Measurements from ENCODE around the gene EXOC4. TPM values are rescaled to one million over a fixed set of nuclear protein-coding genes. Genes with fewer than 3 reads are reported as not detected.

EXOC4 gene
- total and polyA plus RNA-seq, 2 of the 13 experiments (the other 11 are each of a cell fraction or from before 2014, with no cell fraction given), result 22.5 to 39.0 TPM

DNA sequence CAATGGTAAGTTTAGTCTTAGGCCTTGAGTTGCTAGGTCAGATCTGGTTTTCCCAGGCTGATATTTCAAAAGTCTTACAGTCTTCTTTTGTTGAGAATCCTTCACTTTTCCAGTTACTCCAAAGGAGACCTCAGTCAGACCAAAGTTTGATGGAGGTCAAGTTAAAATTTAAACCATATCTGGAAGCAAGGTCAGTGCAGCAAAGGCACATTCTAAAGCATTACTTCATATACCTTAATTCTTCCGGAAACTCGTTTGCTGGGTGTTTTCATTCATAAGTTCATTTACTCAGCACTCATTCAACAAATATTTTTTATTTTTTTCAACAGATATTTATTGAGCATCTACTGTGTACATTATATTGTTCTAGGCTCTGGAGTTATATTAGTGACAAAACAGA, 471.3 kb downstream of the EXOC4 start (continued):
- TF ChIP-seq, protein P1, sequence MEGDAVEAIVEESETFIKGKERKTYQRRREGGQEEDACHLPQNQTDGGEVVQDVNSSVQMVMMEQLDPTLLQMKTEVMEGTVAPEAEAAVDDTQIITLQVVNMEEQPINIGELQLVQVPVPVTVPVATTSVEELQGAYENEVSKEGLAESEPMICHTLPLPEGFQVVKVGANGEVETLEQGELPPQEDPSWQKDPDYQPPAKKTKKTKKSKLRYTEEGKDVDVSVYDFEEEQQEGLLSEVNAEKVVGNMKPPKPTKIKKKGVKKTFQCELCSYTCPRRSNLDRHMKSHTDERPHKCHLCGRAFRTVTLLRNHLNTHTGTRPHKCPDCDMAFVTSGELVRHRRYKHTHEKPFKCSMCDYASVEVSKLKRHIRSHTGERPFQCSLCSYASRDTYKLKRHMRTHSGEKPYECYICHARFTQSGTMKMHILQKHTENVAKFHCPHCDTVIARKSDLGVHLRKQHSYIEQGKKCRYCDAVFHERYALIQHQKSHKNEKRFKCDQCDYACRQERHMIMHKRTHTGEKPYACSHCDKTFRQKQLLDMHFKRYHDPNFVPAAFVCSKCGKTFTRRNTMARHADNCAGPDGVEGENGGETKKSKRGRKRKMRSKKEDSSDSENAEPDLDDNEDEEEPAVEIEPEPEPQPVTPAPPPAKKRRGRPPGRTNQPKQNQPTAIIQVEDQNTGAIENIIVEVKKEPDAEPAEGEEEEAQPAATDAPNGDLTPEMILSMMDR (CRISPR knock-in tag; IDR thresholded peaks at IDR 0.05), result no peak
- TF ChIP-seq ZNF652 (CRISPR knock-in tag; IDR thresholded peaks at IDR 0.05; ENCODE audit: borderline replicate concordance, low read depth), result no peak
- TF ChIP-seq, protein P2, sequence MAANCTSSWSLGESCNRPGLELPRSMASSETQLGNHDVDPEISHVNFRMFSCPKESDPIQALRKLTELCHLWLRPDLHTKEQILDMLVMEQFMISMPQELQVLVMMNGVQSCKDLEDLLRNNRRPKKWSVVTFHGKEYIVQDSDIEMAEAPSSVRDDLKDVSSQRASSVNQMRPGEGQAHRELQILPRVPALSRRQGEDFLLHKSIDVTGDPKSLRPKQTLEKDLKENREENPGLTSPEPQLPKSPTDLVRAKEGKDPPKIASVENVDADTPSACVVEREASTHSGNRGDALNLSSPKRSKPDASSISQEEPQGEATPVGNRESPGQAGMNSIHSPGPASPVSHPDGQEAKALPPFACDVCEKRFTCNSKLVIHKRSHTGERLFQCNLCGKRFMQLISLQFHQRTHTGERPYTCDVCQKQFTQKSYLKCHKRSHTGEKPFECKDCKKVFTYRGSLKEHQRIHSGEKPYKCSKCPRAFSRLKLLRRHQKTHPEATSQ (CRISPR knock-in tag; IDR thresholded peaks at IDR 0.05; ENCODE audit: borderline replicate concordance), result no peak
- TF ChIP-seq FLYWCH1 (CRISPR knock-in tag; IDR thresholded peaks at IDR 0.05), result no peak
- peak; percentile 77 for TF ChIP-seq ZNF24 (IDR thresholded peaks at IDR 0.05)
- no peak for TF ChIP-seq MTF1 (CRISPR knock-in tag; IDR thresholded peaks at IDR 0.05)
- no peak for TF ChIP-seq ZNF781 (CRISPR knock-in tag; IDR thresholded peaks at IDR 0.05; ENCODE audit: borderline replicate concordance, not compliant biosample characterization)
- no peak for TF ChIP-seq MIER3 (CRISPR knock-in tag; IDR thresholded peaks at IDR 0.05; ENCODE audit: borderline replicate concordance)
- TF ChIP-seq HMG20B (CRISPR knock-in tag; conservative IDR thresholded peaks at IDR 0.05), result no peak
- no peak for TF ChIP-seq SNAI1 (CRISPR knock-in tag; IDR thresholded peaks at IDR 0.05; ENCODE audit: borderline replicate concordance)
- no peak for TF ChIP-seq ZFX (CRISPR knock-in tag; IDR thresholded peaks at IDR 0.05; ENCODE audit: low read depth)
- 0 out of 2 replicates have a peak, but pooled peaks have one; percentile 36 for TF ChIP-seq HDAC2 (CRISPR knock-in tag; IDR thresholded peaks at IDR 0.05)
- TF ChIP-seq ZNF460 (CRISPR knock-in tag; IDR thresholded peaks at IDR 0.05; ENCODE audit: borderline replicate concordance), result no peak
- TF ChIP-seq PHF8 (CRISPR knock-in tag; IDR thresholded peaks at IDR 0.05), result no peak
- peak; percentile 67; the same call in 1 of the 2 replicates for TF ChIP-seq POGZ (CRISPR knock-in tag; IDR thresholded peaks at IDR 0.05)
- TF ChIP-seq, protein P3, sequence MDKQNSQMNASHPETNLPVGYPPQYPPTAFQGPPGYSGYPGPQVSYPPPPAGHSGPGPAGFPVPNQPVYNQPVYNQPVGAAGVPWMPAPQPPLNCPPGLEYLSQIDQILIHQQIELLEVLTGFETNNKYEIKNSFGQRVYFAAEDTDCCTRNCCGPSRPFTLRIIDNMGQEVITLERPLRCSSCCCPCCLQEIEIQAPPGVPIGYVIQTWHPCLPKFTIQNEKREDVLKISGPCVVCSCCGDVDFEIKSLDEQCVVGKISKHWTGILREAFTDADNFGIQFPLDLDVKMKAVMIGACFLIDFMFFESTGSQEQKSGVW (CRISPR knock-in tag; IDR thresholded peaks at IDR 0.05; ENCODE audit: borderline replicate concordance), result no peak
- TF ChIP-seq, protein P4, sequence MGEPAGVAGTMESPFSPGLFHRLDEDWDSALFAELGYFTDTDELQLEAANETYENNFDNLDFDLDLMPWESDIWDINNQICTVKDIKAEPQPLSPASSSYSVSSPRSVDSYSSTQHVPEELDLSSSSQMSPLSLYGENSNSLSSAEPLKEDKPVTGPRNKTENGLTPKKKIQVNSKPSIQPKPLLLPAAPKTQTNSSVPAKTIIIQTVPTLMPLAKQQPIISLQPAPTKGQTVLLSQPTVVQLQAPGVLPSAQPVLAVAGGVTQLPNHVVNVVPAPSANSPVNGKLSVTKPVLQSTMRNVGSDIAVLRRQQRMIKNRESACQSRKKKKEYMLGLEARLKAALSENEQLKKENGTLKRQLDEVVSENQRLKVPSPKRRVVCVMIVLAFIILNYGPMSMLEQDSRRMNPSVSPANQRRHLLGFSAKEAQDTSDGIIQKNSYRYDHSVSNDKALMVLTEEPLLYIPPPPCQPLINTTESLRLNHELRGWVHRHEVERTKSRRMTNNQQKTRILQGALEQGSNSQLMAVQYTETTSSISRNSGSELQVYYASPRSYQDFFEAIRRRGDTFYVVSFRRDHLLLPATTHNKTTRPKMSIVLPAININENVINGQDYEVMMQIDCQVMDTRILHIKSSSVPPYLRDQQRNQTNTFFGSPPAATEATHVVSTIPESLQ (CRISPR knock-in tag; conservative IDR thresholded peaks at IDR 0.05), result no peak
- TF ChIP-seq, protein P5, sequence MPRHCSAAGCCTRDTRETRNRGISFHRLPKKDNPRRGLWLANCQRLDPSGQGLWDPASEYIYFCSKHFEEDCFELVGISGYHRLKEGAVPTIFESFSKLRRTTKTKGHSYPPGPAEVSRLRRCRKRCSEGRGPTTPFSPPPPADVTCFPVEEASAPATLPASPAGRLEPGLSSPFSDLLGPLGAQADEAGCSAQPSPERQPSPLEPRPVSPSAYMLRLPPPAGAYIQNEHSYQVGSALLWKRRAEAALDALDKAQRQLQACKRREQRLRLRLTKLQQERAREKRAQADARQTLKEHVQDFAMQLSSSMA (CRISPR knock-in tag; IDR thresholded peaks at IDR 0.05), result no peak
- TF ChIP-seq, protein P6, sequence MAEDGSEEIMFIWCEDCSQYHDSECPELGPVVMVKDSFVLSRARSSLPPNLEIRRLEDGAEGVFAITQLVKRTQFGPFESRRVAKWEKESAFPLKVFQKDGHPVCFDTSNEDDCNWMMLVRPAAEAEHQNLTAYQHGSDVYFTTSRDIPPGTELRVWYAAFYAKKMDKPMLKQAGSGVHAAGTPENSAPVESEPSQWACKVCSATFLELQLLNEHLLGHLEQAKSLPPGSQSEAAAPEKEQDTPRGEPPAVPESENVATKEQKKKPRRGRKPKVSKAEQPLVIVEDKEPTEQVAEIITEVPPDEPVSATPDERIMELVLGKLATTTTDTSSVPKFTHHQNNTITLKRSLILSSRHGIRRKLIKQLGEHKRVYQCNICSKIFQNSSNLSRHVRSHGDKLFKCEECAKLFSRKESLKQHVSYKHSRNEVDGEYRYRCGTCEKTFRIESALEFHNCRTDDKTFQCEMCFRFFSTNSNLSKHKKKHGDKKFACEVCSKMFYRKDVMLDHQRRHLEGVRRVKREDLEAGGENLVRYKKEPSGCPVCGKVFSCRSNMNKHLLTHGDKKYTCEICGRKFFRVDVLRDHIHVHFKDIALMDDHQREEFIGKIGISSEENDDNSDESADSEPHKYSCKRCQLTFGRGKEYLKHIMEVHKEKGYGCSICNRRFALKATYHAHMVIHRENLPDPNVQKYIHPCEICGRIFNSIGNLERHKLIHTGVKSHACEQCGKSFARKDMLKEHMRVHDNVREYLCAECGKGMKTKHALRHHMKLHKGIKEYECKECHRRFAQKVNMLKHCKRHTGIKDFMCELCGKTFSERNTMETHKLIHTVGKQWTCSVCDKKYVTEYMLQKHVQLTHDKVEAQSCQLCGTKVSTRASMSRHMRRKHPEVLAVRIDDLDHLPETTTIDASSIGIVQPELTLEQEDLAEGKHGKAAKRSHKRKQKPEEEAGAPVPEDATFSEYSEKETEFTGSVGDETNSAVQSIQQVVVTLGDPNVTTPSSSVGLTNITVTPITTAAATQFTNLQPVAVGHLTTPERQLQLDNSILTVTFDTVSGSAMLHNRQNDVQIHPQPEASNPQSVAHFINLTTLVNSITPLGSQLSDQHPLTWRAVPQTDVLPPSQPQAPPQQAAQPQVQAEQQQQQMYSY (CRISPR knock-in tag; IDR thresholded peaks at IDR 0.05), result no peak
- no peak for TF ChIP-seq ZKSCAN5 (CRISPR knock-in tag; IDR thresholded peaks at IDR 0.05)
- TF ChIP-seq JUND (CRISPR knock-in tag; IDR thresholded peaks at IDR 0.05), result no peak

All from HepG2 (cell line).